ENCODE results near the gene SUPT4H1. TPM values are rescaled to one million over a fixed set of nuclear protein-coding genes. Genes with fewer than 3 reads are reported as not detected.

SUPT4H1 gene
- total and polyA plus RNA-seq, 9 of the 15 experiments (the other 6 are each of a cell fraction or from before 2014, with no cell fraction given), result 62.1 to 320 (median 117) TPM

GRCh38 chr17:58329035-58329809 is 22.8 kb downstream of the SUPT4H1 start (continued):
- TF ChIP-seq RREB1 (CRISPR knock-in tag; IDR thresholded peaks at IDR 0.05), result no peak
- TF ChIP-seq IRF9 (tag; IDR thresholded peaks at IDR 0.05), result no peak
- no peak for TF ChIP-seq POLR2H (tag; IDR thresholded peaks at IDR 0.05; ENCODE audit: low read depth)
- TF ChIP-seq SMARCC2 (IDR thresholded peaks at IDR 0.05; ENCODE audit: low read depth), result no peak
- peak; percentile 67 to 82 (median 72) for TF ChIP-seq CTCF (IDR thresholded peaks at IDR 0.05 in 2 of 3, conservative IDR thresholded peaks at IDR 0.05 in 1 of 3; ENCODE audit: insufficient read depth in 2 of 3, low read depth in 1 of 3, low read length in 3 of 3)
- peak; percentile 48 to 56 for TF ChIP-seq RAD21 (CRISPR knock-in tag; conservative IDR thresholded peaks at IDR 0.05 in 1 of 2, IDR thresholded peaks at IDR 0.05 in 1 of 2)
- peak; percentile 97 for TF ChIP-seq CBX1 (IDR thresholded peaks at IDR 0.05; ENCODE audit: low read depth)
- TF ChIP-seq SIRT6 (IDR thresholded peaks at IDR 0.05; ENCODE audit: low read depth, low read length), result peak; percentile 98
- no peak for TF ChIP-seq ZNF431 (CRISPR knock-in tag; IDR thresholded peaks at IDR 0.05)
- peak; percentile 84; the same call in 1 of the 2 replicates for TF ChIP-seq PML (IDR thresholded peaks at IDR 0.05; ENCODE audit: low read length)
- TF ChIP-seq BCL6 (CRISPR knock-in tag; IDR thresholded peaks at IDR 0.05), result no peak
- peak; percentile 78 for TF ChIP-seq ESRRB (CRISPR knock-in tag; IDR thresholded peaks at IDR 0.05; ENCODE audit: borderline replicate concordance)
- no peak; the same call in 1 of the 2 replicates for TF ChIP-seq ZNF354B (CRISPR knock-in tag; IDR thresholded peaks at IDR 0.05)
- peak; percentile 59; the same call in 1 of the 2 replicates for TF ChIP-seq HNRNPUL1 (IDR thresholded peaks at IDR 0.05; ENCODE audit: low read length)
- no peak for TF ChIP-seq BRCA1 (IDR thresholded peaks at IDR 0.05)
- no peak for TF ChIP-seq BRCA1 (CRISPR knock-in tag; IDR thresholded peaks at IDR 0.05)
- peak; percentile 86 for TF ChIP-seq ZBTB2 (IDR thresholded peaks at IDR 0.05)
